GM19238 (cell line): ENCODE measurements around the gene DBP.

Experiments used
- DNase-seq: peaks from one replicate; pipeline ENCODE4 v3.0.0; 2011; ENCODE audit warnings: low spot score; ENCODE audit not compliant: insufficient read length

The DBP gene

DNA sequence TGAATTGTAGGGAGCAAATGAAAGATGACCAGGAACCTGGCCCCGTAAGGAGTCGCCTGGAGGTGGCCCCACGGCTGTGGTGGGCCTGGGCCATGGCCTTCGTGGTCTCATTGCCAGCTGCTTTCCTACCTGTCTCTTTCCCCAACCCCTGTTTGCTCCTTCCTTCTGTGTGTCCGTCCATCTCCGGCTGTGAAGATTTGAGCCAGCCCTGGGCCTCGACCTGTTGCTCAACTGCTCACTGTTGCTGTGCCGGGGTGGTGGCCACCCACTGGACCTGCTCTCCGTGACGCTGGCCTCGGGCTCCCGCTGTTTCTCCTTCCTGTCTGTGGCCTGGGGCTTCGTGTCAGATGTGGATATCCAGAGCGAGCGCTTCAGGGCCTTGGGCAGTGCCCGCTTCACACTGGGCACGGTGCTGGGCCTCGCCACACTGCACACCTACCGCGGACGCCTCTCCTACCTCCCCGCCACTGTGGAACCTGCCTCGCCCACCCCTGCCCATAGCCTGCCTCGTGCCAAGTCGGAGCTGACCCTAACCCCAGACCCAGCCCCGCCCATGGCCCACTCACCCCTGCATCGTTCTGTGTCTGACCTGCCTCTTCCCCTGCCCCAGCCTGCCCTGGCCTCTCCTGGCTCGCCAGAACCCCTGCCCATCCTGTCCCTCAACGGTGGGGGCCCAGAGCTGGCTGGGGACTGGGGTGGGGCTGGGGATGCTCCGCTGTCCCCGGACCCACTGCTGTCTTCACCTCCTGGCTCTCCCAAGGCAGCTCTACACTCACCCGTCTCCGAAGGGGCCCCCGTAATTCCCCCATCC lies 8.5 kb downstream of the DBP start:
- no peak for DNase-seq

DNA sequence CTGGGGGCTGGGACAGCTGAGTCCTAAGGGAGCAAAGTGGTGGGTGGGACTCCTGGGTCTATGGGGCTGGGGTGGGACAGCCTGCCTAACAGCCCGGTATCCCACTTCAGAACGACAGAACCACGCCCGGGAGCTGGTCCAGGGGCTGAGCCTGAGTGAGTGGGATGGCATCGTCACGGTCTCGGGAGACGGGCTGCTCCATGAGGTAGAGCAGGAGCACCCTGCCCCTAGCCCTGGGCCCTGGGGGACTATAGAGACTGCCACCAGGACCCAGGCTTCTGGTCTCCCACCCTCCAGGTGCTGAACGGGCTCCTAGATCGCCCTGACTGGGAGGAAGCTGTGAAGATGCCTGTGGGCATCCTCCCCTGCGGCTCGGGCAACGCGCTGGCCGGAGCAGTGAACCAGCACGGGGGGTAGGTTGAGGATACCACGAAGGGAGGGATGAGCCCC lies 9.3 kb downstream of the DBP start:
- DNase-seq: no peak

DNA sequence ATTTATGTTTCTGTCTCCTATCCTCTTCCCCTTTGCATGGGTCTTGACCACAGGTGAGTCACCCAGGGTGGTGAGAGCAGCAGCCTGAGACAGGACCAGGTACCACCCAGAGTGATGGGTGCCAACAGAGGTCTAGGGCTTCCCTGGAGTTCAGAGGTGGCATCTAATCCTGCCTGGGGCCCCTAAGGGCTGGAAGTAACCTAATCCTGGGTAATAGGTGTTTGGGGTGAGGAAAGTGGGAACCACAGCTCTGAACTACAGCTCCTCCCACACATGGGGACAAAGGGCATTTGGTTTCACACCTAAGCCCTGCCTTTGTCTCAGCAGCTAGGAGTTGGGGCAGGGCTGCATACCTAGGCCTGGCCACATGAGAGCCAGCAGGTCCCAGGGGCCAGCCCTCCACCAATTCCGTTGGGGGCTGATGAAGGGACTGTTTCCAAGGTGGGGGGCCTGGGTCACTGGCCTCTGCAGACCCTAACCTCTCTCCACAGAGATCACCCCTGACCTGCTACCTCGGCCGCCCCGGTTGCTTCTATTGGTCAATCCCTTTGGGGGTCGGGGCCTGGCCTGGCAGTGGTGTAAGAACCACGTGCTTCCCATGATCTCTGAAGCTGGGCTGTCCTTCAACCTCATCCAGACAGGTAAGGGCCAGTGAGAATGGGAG lies 9.8 kb downstream of the DBP start:
- no peak for DNase-seq

DNA sequence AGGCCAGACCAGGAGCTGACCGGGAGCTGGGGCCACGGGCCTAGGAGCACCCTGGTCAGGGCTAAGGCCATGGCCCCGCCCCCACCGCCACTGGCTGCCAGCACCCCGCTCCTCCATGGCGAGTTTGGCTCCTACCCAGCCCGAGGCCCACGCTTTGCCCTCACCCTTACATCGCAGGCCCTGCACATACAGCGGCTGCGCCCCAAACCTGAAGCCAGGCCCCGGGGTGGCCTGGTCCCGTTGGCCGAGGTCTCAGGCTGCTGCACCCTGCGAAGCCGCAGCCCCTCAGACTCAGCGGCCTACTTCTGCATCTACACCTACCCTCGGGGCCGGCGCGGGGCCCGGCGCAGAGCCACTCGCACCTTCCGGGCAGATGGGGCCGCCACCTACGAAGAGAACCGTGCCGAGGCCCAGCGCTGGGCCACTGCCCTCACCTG lies 11.3 kb downstream of the DBP start:
- no peak for DNase-seq

- DNase-seq: no peak
Observed at GRCh38 chr19:48624791-48625723, 12.1 kb downstream of the DBP start.

GRCh38 chr19:48624067-48624594 lies 13.0 kb downstream of the DBP start:
- peak; percentile 97 for DNase-seq

DNA sequence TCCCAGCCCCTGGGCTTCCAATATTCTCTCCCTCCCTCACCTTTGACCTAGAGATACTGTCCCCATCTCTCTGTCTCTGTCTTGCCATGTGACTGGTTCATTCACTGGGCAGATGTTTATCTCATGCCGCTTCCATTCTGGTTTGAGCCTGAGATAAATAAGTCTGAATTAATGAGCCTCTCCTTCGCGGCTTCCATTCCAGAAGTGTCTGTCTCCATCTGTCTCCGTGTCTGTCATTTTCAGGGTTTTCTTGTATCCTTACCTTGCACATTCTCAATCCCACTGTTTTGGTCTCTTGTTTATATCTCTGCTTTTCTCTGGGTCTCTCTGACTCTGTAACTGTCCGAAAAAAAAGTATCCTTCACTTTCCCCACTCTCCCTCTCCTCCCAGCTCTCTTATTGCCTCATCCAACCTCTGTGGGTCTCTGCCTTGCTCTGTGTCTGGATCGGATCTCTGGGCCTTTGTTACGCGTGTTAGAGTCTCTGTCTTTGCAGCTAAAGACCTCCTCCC lies 13.6 kb downstream of the DBP start:
- no peak for DNase-seq

DNA sequence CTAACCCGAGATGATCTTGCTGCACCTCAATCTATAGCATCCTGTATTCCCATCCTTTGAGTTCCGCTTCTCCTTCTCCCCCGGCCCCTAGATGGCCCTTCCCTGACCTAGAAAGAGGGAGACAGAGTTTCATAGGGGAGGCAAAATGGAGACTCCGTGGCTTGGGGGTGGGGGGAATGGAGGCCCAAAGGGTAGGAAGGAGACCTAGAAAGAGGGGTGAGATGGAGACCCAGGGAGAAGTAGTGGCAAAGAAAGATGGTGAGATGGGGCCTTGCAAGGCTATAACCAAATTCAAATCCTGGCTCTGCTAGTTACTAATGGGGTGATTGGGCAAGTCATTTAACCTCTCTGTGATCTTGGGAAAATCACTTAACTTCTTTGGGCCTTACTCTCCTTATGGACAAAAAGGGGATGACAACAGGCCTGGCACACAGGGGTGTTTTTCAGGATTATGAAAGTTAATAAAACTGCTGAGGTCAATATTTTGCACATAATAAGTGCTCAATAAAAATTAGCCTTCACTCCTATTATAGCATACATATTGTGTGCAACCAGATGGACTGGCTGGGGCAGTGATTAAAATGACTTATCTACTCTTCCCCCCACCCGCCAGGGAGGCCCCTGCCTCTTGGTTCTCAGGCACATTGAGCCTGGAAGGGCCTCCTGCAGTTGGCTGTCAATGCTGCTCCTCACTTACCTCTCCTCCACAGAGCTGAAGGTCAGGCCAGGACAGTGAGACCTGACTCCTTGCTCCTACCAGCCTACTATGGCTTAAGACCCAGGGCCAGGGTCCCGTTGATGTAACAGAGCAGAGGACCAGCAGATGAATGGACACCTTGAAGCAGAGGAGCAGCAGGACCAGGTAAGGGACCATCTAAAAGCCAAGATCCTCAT lies 17.2 kb downstream of the DBP start:
- no peak for DNase-seq

- DNase-seq: peak; percentile 98
Observed at GRCh38 chr19:48618916-48619691, 18.1 kb downstream of the DBP start, which contains the start of the genes RPL18 and SPHK2. Gene RPL18, minus strand, starts transcription at chr19:48619178. Its CDS starts 35 bp downstream, at chr19:48619143. Gene SPHK2, plus strand, starts transcription at chr19:48619506. Its CDS starts 1,009 bp downstream, at chr19:48620515.

- DNase-seq: no peak
Observed at GRCh38 chr19:48618278-48618915, 18.8 kb downstream of the DBP start.

- DNase-seq: no peak
Observed at GRCh38 chr19:48617146-48617937, 19.8 kb downstream of the DBP start.

DNA sequence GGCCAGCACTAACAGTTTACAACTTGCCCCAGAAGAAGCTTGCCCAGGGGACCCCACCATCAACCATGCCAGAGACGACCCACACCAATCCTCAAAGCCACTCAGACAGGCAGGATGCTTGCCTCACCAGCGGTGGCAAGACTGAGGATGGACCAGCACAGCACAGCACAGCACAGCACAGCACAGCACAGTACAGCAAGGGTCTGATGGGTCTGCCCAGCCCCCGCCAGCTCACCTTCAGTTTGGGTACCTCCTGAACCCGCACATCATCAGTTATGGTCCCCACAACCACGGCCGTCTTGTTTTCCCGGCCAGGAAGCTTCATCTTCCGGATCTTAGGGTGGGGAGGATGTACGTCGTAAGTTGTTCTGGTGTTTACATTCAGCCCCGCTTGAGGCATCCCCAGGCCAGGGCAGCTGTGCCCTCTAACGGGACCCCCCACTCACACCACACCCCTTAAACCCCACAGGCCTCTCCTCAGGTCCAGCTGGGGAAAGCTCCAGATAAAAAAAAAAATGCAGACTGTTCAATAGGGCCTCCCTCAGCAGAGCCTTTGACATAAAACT lies 20.6 kb downstream of the DBP start:
- DNase-seq: no peak

DNA sequence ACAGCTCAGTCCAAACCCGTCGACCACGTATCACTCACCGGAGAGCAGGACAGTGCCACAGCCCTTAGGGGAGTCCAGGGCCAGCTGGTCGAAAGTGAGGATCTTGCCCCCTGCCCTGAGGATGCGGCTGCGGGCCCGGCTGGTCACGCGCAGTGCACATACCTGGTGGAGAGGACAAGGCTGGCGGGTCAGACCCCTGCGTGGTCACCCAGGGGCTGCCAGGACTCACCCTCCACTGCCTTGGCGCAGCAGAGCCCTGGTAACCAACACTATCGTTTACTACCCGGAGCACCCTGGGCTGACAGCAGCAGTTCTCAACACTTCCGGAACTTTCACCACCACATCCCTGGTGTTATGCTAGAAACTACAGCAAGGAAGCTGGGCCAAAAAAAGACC lies 21.1 kb downstream of the DBP start:
- no peak for DNase-seq

DNA sequence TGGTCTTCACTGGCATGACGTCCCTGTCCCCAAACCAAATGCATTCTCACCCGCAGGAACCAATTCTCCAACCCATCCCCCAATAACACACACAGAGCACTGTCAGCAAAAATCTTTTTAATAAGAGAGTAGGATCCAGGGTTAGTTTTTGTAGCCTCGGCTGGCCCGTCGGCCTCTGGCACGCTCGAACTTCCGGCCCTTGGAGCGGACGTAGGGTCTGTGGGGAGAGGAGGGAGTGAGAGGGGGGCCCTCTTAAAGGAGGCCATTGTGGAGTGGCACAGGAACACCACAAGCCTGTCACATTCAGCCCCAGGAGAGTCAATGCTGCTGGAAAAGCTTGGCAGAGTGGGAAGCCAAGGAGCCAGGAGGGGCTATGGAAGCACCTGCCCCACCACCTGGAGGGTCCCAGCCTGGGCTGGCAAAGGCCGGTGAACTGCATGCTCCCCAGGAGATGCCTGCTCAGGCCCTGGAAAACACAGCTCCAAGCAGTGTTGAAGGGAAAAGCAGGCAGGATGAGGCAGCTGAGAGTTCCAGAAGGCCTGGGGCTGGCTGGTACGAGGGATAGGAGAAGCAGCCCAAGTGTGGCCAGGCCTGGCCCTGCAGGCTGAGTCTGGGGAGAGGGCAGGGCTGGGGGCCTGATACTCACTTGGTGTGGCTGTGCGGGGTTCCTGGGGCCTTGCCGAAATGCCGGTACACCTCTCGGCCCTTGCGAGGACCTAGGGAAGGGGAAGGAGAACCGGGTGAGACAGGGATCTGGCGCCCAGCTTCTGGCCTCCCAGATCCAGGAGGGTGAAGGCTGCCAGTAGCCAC lies 21.7 kb downstream of the DBP start:
- no peak for DNase-seq

DNA sequence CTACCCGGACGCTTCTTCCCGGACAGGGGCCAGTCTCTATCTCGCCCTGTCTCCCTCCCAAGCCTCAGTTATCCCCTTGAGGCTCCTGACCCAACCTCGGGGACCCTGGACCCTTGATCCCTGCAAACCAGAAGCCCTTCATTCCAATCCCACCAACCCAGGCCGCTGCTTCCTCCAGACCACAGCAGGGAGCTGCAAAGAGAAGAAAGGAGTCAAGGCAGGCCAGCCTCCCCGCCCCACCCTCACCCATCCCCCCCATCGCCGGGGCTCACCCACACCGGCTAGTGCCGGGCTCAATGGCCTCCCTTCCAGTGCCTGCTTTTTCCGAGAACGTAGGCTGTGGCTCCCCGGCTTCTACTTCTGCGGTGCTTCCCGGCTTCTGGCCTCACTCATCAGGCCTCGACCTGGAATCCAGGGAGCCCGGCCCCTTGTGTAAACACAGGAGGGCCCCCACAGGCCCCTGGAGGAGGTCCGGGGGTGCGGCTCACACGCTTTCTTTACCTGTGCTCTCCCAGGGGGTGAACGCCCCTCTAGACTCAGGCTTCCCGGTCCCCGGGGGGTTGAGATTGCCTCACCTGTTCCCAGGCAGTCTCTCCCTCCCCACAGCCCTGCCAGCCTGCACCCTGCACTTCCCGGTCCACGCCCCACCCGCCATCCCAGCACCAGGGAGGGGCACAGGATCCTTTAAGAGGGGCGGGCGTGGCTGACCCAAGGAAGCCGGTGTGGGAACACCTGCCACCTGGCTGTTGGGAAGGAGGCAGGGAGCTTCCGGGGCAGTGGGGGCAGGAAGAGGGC lies 22.5 kb downstream of the DBP start, which contains the start of gene FAM83E:
Gene FAM83E, minus strand, starts transcription at position 641 of the 795 bp plus-strand sequence. CDS start 1,704 bp downstream, outside the sequence.
- no peak for DNase-seq
